Peyer's patch (tissue), 4 donors: Measurements from ENCODE around the gene CHRNA3.

Source experiments
- CTCF ChIP-seq, 6 experiments: fragments of 450-650 bp in 4 of 6; fragments of 200-600 bp in 2 of 6; sonication (generic) in 1 of 6; IDR thresholded peaks; one replicate each; pipeline ENCODE4 v1.5.1; 2017 to 2019; ENCODE audit warnings: antibody characterized with exemption in 6 of 6, mild to moderate bottlenecking in 3 of 6, moderate library complexity in 1 of 6
- POLR2A ChIP-seq, 2 donors: fragments of 450-650 bp; IDR thresholded peaks; one replicate each; pipeline ENCODE4 v1.5.1; 2017; ENCODE audit warnings: antibody characterized with exemption in 2 of 2, mild to moderate bottlenecking in 2 of 2, moderate library complexity in 2 of 2

- TF ChIP-seq CTCF (IDR thresholded peaks at IDR 0.05) = no peak
- TF ChIP-seq POLR2A (IDR thresholded peaks at IDR 0.05) = no peak
Observed at GRCh38 chr15:78625606-78626280, 4.9 kb upstream of the CHRNA3 start.
